Neuron (in vitro differentiated cells): ENCODE data around the gene CISTR.
A peak's percentile ranks its signal among the peaks of the same experiment; 100 is the strongest.
"Not testable (repeated sequence)": the region's sequence is repeated elsewhere in the genome, so short reads cannot be mapped to it uniquely, and the experiment has no call there.

ENCODE experiments used
- H2AFZ ChIP-seq: one replicate; pipeline ENCODE4 v1.6.1; 2013; ENCODE audit warnings: low read depth, mild to moderate bottlenecking, inconsistent platforms, low read length, moderate library complexity
- H3K27me3 ChIP-seq: one replicate; pipeline ENCODE4 v1.6.1; 2013; ENCODE audit warnings: low read length; ENCODE audit not compliant: insufficient read depth
- H3K36me3 ChIP-seq: one replicate; pipeline ENCODE4 v1.6.1; 2013; ENCODE audit warnings: low read length; ENCODE audit not compliant: insufficient read depth
- H3K4me1 ChIP-seq: one replicate; pipeline ENCODE4 v1.6.1; 2013; ENCODE audit warnings: low read length; ENCODE audit not compliant: insufficient read depth
- H3K4me3 ChIP-seq: 2 replicates; pipeline ENCODE4 v1.5.1; 2013; ENCODE audit warnings: mild to moderate bottlenecking, low read length, moderate library complexity
- H3K9me3 ChIP-seq: one replicate; pipeline ENCODE4 v1.6.1; 2013; ENCODE audit warnings: low read length

The CISTR gene

GRCh38 chr12:53751336-53752191 is at the start of gene CISTR:
Gene CISTR, minus strand, starts transcription at chr12:53751979.
- Histone ChIP-seq H3K36me3 (no peaks in the 10 kb centered on the region), H2AFZ (peak within 1 kb of the TSS; percentile 27), H3K4me3 (peak within 1 kb of the TSS; percentile 19), H3K9me3 (peaks cover 5% of the 10 kb centered on the region), H3K27me3 (peaks cover 66% of the 10 kb centered on the region), H3K4me1 (peaks cover 35% of the 10 kb centered on the region)

DNA sequence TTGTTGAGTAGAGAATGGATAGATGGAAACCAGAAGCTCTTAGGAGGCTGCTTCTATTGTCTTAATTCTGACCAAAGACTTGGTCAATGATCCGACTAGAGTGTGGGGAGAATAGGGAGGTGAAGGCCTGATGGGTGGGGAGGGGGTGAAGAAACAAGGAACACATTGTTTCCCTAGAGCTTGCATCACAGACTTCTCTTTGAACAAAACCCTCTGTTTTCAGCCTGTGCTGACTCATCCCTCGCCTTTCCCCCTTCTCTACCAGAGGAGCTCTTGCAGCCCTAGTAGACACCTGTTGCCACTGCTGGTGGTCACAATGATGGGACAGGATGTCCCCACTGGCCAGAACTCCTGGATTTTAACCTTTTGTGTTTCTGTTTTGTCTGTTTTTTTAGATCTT is 46.8 kb upstream of the CISTR start:
- Histone ChIP-seq H3K9me3 (no peaks in the 10 kb centered on the region), H3K27me3 (peaks cover 21% of the 10 kb centered on the region), H3K4me1 (peaks cover 10% of the 10 kb centered on the region), H3K36me3 (no peaks in the 10 kb centered on the region), H3K4me3 (no peak overlapping the region), H2AFZ (no peak overlapping the region)

- peaks cover 24% of the 10 kb centered on the region for H3K27me3 ChIP-seq
- no peak overlapping the region for H3K4me3 ChIP-seq
- no peak overlapping the region for H2AFZ ChIP-seq
- H3K9me3 ChIP-seq = no peaks in the 10 kb centered on the region
- H3K4me1 ChIP-seq = peaks cover 10% of the 10 kb centered on the region
- H3K36me3 ChIP-seq = no peaks in the 10 kb centered on the region
These were observed 44.1 kb upstream of the CISTR start for GRCh38 chr12:53795927-53796326.

DNA sequence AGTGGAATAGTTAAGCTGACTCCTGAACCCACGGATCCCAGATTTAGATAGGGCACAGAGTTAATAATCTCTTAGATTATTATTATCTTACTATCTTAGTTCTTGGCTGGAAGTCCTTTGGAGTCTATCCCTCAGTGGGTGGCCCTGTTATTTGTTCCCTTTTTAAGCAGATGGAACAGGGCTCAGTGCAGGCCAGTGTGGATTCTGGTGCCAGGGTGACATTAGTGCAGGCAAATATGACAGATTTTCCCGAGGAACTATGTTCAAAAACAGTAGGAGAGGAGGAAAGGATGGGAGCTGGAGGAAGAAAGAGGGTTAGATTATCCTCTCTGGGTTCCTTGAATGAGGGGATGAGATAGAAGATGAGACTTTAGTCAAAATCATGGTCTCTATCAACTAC is 41.4 kb upstream of the CISTR start:
- peaks cover 10% of the 10 kb centered on the region for H3K4me1 ChIP-seq
- peaks cover 22% of the 10 kb centered on the region for H3K27me3 ChIP-seq
- no peak overlapping the region for H2AFZ ChIP-seq
- H3K4me3 ChIP-seq = no peak overlapping the region
- no peaks in the 10 kb centered on the region for H3K9me3 ChIP-seq
- H3K36me3 ChIP-seq = no peaks in the 10 kb centered on the region

- no peaks in the 10 kb centered on the region for H3K9me3 ChIP-seq
- H2AFZ ChIP-seq = no peak overlapping the region
- no peak overlapping the region for H3K4me3 ChIP-seq
- no peaks in the 10 kb centered on the region for H3K36me3 ChIP-seq
- H3K4me1 ChIP-seq = peaks cover 10% of the 10 kb centered on the region
- H3K27me3 ChIP-seq = peaks cover 26% of the 10 kb centered on the region
These were observed 40.1 kb upstream of the CISTR start for GRCh38 chr12:53791735-53792326.

DNA sequence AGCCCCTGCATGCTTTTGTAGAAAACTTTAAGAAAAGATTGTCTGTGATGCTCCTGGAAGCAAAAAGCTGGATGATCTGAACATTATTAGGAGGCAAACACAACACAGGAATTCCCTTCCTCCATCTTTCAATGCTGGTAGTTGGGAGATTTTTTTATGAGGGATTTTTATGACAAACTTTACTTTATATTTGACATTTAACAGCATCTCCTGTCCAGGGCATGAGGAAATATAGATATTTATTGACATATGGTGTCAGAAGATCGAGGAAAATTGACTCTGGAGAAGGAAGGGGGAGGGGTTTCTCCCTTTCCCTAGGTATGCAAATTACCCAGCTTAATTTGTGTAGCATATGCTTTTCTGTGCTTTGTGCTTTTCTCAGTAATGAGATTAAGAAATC is 37.8 kb upstream of the CISTR start:
- no peaks in the 10 kb centered on the region for H3K9me3 ChIP-seq
- H3K4me1 ChIP-seq = no peaks in the 10 kb centered on the region
- H3K36me3 ChIP-seq = no peaks in the 10 kb centered on the region
- H2AFZ ChIP-seq = no peak overlapping the region
- no peak overlapping the region for H3K4me3 ChIP-seq
- H3K27me3 ChIP-seq = peaks cover 36% of the 10 kb centered on the region

DNA sequence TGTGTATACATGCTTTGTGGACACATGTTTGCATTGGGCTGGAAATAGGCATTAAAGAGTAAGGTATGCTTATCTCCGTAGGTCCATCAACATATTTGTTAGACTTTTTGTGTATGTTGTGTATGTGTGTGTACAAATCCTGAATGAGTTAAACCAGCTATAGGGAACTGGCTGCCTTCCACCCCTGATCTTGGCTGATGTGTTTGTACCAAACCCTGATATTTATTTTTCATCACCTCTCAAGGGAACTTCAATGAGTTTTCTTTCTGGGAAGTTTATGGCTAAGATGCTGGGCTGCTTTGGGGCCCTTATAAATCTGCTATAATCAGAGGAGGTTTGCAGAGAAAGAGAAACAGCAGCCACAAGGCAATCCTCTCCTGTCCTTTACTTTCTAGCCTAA is 37.1 kb upstream of the CISTR start:
- H3K36me3 ChIP-seq = no peaks in the 10 kb centered on the region

GRCh38 chr12:53786411-53786810 is 34.6 kb upstream of the CISTR start:
- H3K27me3 ChIP-seq = peaks cover 33% of the 10 kb centered on the region
- H3K36me3 ChIP-seq = no peaks in the 10 kb centered on the region
- no peak overlapping the region for H3K4me3 ChIP-seq
- no peaks in the 10 kb centered on the region for H3K4me1 ChIP-seq
- no peak overlapping the region for H2AFZ ChIP-seq
- H3K9me3 ChIP-seq = no peaks in the 10 kb centered on the region

More for the DNA sequence above, 37.1 kb upstream of the CISTR start:
- H3K9me3 ChIP-seq = no peaks in the 10 kb centered on the region
- peaks cover 32% of the 10 kb centered on the region for H3K27me3 ChIP-seq
- no peak overlapping the region for H3K4me3 ChIP-seq
- no peak overlapping the region for H2AFZ ChIP-seq
- no peaks in the 10 kb centered on the region for H3K4me1 ChIP-seq

GRCh38 chr12:53785161-53785560 is 33.4 kb upstream of the CISTR start:
- Histone ChIP-seq H2AFZ (no peak overlapping the region), H3K4me3 (no peak overlapping the region), H3K36me3 (no peaks in the 10 kb centered on the region), H3K27me3 (peaks cover 40% of the 10 kb centered on the region), H3K4me1 (no peaks in the 10 kb centered on the region), H3K9me3 (no peaks in the 10 kb centered on the region)

DNA sequence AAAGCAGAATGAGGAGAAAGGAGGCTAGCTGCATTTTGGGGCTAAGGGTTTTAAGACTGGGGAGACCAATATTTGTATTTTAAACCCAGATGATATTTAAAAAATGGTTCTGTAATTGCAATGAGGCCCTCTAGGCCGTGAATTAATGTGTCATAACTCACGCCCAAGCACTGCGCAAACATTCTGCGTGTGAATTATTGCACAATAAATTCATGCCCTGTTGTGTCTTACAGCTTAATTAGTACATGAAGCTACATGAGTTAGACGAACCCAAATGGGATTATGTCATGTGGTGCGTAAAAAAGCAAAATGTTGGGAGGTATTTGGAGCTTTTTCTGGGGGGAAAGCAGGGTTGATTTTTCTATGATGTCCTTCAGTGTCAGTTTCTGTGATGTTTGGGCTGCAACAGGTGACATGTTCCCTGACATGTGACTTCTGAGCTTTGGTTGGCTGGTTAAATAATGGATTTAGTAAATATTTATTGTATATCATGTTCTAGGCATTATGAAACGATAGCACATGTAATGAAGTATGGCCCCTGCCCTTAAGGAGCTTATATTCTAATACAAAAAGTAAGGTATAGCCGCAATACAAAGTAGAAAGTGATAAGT is 30.4 kb upstream of the CISTR start:
- Histone ChIP-seq H3K4me1 (no peaks in the 10 kb centered on the region), H3K27me3 (peaks cover 43% of the 10 kb centered on the region), H3K4me3 (no peak overlapping the region), H3K36me3 (no peaks in the 10 kb centered on the region), H3K9me3 (no peaks in the 10 kb centered on the region), H2AFZ (no peak overlapping the region)

DNA sequence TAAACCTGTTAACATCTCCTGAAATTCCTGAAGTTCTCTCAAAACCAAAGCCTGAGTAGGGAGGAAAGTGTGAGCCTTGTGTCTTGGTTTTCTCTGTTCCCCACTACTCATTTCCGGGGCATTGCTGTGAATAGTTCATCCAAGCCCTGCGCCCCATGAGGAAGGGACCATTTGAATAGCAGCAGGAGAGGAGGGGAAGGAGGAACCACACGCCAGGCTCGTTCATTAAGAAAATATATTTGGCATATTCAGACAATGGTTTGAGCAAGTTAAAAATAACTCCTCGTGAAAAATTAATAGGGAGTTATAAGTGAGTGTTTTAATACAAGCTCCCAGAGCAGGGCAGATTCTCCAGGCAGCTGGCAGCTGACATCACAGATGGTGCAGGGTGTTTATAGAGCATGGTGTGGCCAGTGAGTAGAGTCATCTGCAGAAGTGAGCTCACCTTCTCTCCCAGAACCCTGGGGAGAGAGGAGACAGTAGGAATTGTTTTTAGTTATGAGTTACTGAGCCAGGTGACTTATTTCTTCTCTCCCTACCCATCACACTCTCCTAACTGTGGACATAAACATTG is 29.5 kb upstream of the CISTR start:
- Histone ChIP-seq H3K27me3 (peaks cover 45% of the 10 kb centered on the region), H3K4me1 (no peaks in the 10 kb centered on the region), H3K36me3 (no peaks in the 10 kb centered on the region), H3K9me3 (no peaks in the 10 kb centered on the region), H2AFZ (no peak overlapping the region), H3K4me3 (no peak overlapping the region)

DNA sequence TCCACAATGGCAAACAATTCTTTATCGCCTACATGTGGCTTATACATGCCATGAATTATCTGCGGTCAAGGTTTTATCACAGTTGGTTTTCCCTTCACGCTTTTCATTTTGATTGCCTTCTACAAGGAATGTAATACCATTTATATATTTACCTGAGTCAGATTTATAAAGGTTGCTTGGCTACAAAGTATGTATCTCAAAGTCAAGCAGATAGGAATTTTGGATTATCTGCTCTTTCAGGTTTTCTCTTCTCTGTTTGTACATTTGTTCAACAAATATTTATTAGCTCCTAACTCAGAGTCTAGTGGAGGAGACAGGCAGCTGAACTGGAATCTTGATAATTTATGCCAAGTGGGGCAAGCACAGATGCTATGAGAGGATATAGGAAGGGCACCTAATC is 28.5 kb upstream of the CISTR start:
- Histone ChIP-seq H3K4me3 (no peak overlapping the region), H3K27me3 (peaks cover 45% of the 10 kb centered on the region), H3K36me3 (no peaks in the 10 kb centered on the region), H3K9me3 (no peaks in the 10 kb centered on the region), H2AFZ (no peak overlapping the region), H3K4me1 (no peaks in the 10 kb centered on the region)

- H3K9me3 ChIP-seq, H2AFZ ChIP-seq, H3K4me1 ChIP-seq, H3K4me3 ChIP-seq, H3K36me3 ChIP-seq: not testable (repeated sequence)
- H3K27me3 ChIP-seq = peaks cover 47% of the 10 kb centered on the region
These were observed 27.9 kb upstream of the CISTR start for GRCh38 chr12:53779679-53780078.
